Psoas muscle (tissue), 8 donors: Measurements from ENCODE around the gene ZBED2. TPM values are rescaled to one million over a fixed set of nuclear protein-coding genes. Genes with fewer than 3 reads are reported as not detected.
"Not testable (repeated sequence)": the region's sequence is repeated elsewhere in the genome, so short reads cannot be mapped to it uniquely, and the experiment has no call there.

ENCODE experiments used
- ATAC-seq, 4 donors: fragments of 200-7000 bp; cut with Tn5 transposase; one replicate each; pipeline ENCODE4 v1.9.1; 2020; ENCODE audit warnings: moderate library complexity in 3 of 4, mild to moderate bottlenecking in 2 of 4
- DNase-seq, 2 donors: peaks; one replicate each; pipeline ENCODE4 v3.0.0-alpha.2; 2020
- H3K27ac ChIP-seq: fragments of 200-600 bp; one replicate; pipeline ENCODE4 v1.8.0; 2022
- H3K27me3 ChIP-seq, 3 donors: fragments of 200-600 bp in 1 of 3; one replicate each; pipeline versions ENCODE4 v1.6.1 to v1.8.0; 2013 to 2022; ENCODE audit warnings: low read length in 2 of 3, mild to moderate bottlenecking in 2 of 3, moderate library complexity in 1 of 3; ENCODE audit not compliant: insufficient read depth in 3 of 3
- H3K36me3 ChIP-seq, 2 donors: fragments of 200-600 bp in 1 of 2; one replicate each; pipeline versions ENCODE4 v1.6.1 to v1.8.0; 2013 to 2022; ENCODE audit warnings: low read depth in 1 of 2, mild to moderate bottlenecking in 1 of 2, moderate library complexity in 1 of 2; ENCODE audit not compliant: insufficient read depth in 1 of 2
- H3K4me1 ChIP-seq: fragments of 200-600 bp; one replicate; pipeline ENCODE4 v1.8.0; 2022
- H3K4me3 ChIP-seq: fragments of 200-600 bp; one replicate; pipeline ENCODE4 v1.8.0; 2022; ENCODE audit warnings: mild to moderate bottlenecking
- H3K9me3 ChIP-seq: fragments of 200-600 bp; one replicate; pipeline ENCODE4 v1.8.0; 2022
- WGBS, 3 donors: extraction: QIAGEN DNeasy Blood & Tissue Kit; methylation state at CpG; one replicate each; pipeline versions ENCODE4 v1.1.6 to v1.1.7; 2013; 5-methylcytosine and 5-hydroxymethylcytosine counted together
- intact Hi-C, 2 donors: fragments of 100-400 bp; cut with DNase I; formaldehyde crosslinking; loops; one replicate each; pipeline versions ENCODE4 v1.11.0 to v1.14.2; 2022
- long read RNA-seq, 2 donors: library from polyadenylated mRNA; unstranded; transcript quantifications; one replicate each; pipeline ENCODE4 v2.0.0, GENCODE V29; 2021
- polyA plus RNA-seq, 3 donors: library from polyadenylated mRNA; stranded (reverse); fragments of 200-250 nt; gene quantifications; one replicate each; pipeline ENCODE4 v1.2.3, GENCODE V29; 2013
- total RNA-seq, 4 donors: library from RNA; stranded (reverse); fragmentation: NEBNext Ultra II Directional in 2 of 4; extraction: Animal tissue kit (Norgen Biotek cat#: 25700) in 2 of 4; gene quantifications; one replicate each; pipeline versions ENCODE4 v1.2.1 to v1.2.4, GENCODE V29; 2021 to 2023
- TF ChIP-seq, protein P1 (sequence below): fragments of 200-600 bp; IDR thresholded peaks from one replicate; pipeline ENCODE4 v1.8.0; 2022; ENCODE audit warnings: antibody characterized with exemption
- donor health status: healthy with polysubstance abuse.
- donor health status: DM: no; HTN: no; CAD: no; lungs with moderate emphysema.
- donor health status: Bipolar disorder and iron deficiency.
- donor health status: healthy.
- donor health status: DM: yes; HTN: yes; CAD: no.
- donor health status: DM: no; HTN: no; CAD: no.
- donor health status: DM: no; HTN: no; CAD: no.
- donor health status: DM: yes; HTN: yes; CAD: no.

ZBED2 gene
- total RNA-seq: not detected
- not detected for polyA plus RNA-seq
- long read RNA-seq, donor 1: 0 reads
- long read RNA-seq, donor 2: 0 reads

DNA sequence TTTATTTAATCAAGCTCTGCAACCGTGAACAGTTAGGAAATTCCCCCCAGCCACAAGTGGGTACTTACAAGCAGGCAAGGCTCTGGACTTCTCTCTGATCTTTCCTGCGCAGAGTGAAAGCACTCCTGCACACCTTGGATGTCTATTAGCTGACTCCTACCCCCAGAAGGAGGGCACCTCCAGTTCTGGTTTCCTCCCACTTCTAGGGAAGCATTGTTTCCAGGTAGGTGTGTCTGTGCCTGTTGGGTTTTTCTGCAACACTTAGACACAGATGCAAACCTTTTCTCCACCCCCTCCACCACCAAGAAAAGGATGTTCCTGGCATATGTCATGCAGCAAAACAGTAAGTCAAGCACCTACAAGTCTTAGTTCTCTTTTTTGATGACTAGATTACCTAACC is at the start of gene ZBED2:
Gene ZBED2, minus strand, starts transcription at position 115 of the 400 bp plus-strand sequence. CDS start 1,145 bp downstream, outside the sequence.
- no peak for ATAC-seq
- no peaks in the 10 kb centered on the region for H3K27me3 ChIP-seq

GRCh38 chr3:111639316-111639715 is 44.2 kb upstream of the ZBED2 start:
- Histone ChIP-seq H3K4me1 (no peaks in the 10 kb centered on the region), H3K4me3 (no peak overlapping the region), H3K27ac (no peak overlapping the region), H3K36me3 (no peaks in the 10 kb centered on the region), H3K9me3 (no peaks in the 10 kb centered on the region), H3K27me3 (no peaks in the 10 kb centered on the region)
- TF ChIP-seq, protein P1, sequence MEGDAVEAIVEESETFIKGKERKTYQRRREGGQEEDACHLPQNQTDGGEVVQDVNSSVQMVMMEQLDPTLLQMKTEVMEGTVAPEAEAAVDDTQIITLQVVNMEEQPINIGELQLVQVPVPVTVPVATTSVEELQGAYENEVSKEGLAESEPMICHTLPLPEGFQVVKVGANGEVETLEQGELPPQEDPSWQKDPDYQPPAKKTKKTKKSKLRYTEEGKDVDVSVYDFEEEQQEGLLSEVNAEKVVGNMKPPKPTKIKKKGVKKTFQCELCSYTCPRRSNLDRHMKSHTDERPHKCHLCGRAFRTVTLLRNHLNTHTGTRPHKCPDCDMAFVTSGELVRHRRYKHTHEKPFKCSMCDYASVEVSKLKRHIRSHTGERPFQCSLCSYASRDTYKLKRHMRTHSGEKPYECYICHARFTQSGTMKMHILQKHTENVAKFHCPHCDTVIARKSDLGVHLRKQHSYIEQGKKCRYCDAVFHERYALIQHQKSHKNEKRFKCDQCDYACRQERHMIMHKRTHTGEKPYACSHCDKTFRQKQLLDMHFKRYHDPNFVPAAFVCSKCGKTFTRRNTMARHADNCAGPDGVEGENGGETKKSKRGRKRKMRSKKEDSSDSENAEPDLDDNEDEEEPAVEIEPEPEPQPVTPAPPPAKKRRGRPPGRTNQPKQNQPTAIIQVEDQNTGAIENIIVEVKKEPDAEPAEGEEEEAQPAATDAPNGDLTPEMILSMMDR: no peak
- ATAC-seq: no peak
- 76 to 86% (median 79%) methylated on average over 4 of the region's 4 CpGs for WGBS, 3 donors
- DNase-seq: no peak
- intact Hi-C loops: no loop called here

More for the DNA sequence above, at the start of gene ZBED2:
- no peaks in the 10 kb centered on the region for H3K9me3 ChIP-seq
- H3K36me3 ChIP-seq: no peaks in the 10 kb centered on the region
- no peaks in the 10 kb centered on the region for H3K4me1 ChIP-seq
- H3K4me3 ChIP-seq: no peak within 1 kb of the TSS
- 78 to 94% (median 84%) methylated on average over 2 of the region's 2 CpGs for WGBS, 3 donors
- H3K27ac ChIP-seq: no peak within 1 kb of the TSS
- intact Hi-C loops: no loop called here
- TF ChIP-seq, protein P1: no peak
- no peak for DNase-seq

DNA sequence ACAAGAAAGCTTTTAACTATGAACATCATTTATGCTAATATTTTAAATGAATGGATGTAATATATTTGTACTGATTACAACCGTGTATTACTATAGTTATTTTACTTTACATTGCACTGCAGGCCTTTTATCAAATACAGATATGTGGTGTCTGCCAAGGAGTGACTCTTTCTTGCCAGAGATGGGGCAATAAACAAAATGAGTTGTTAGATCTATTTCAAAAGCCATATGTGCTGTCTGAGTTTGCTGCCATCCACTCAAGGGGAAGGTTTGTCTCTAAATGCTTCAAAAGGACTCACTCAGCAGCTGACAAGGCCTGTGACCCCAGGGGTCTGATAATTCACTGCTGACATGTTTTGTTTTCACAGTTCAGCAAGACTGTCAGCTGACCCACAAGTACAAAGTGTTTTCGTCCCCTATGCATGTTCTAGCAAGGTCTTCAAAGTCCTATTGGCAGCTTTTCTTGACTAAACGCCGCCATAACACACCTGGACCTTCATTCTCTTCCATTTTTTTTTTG is 41.3 kb upstream of the ZBED2 start:
- H3K4me1 ChIP-seq: no peaks in the 10 kb centered on the region
- ATAC-seq: no peak
- TF ChIP-seq, protein P1: no peak
- no peak overlapping the region for H3K4me3 ChIP-seq
- no peak for DNase-seq
- WGBS, 3 donors: 50 to 56% (median 52%) methylated on average over 4 of the region's 4 CpGs
- no peaks in the 10 kb centered on the region for H3K27me3 ChIP-seq
- H3K36me3 ChIP-seq: no peaks in the 10 kb centered on the region
- H3K9me3 ChIP-seq: no peaks in the 10 kb centered on the region
- no peak overlapping the region for H3K27ac ChIP-seq
- intact Hi-C loops: no loop called here

- intact Hi-C loops: no loop called here
- Histone ChIP-seq H3K27ac (no peak overlapping the region), H3K9me3 (no peaks in the 10 kb centered on the region), H3K27me3 (no peaks in the 10 kb centered on the region), H3K4me3 (no peak overlapping the region), H3K36me3 (no peaks in the 10 kb centered on the region), H3K4me1 (no peaks in the 10 kb centered on the region)
- ATAC-seq (no peak), DNase-seq (no peak)
- TF ChIP-seq, protein P1: no peak
- 71 to 76% (median 72%) methylated on average over 2 of the region's 2 CpGs for WGBS, 3 donors
Measured at GRCh38 chr3:111635403-111635802, 40.3 kb upstream of the ZBED2 start.

DNA sequence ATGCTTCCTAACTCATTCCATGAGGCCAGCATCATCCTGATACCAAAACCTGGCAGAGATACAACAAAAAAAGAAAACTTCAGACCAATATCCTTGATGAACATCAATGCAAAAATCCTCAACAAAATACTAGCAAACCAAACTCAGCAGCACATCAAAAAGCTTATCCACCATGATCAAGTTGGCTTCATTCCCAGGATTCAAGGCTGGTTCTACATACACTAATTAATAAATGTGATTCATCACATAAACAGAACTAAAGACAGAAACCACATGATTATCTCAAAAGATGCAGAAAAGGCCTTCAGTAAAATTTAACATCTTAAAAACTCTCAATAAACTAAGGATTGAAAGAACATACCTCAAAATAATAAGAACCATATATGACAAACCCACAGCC is 35.5 kb upstream of the ZBED2 start:
- intact Hi-C loops, H3K4me3 ChIP-seq, H3K9me3 ChIP-seq, H3K36me3 ChIP-seq, H3K27ac ChIP-seq, H3K4me1 ChIP-seq, DNase-seq, ATAC-seq, H3K27me3 ChIP-seq: not testable (repeated sequence)

GRCh38 chr3:111629018-111629417 is 33.9 kb upstream of the ZBED2 start:
- WGBS, 3 donors: 94 to 100% (median 96%) methylated on average over 1 of the region's 1 CpG
- H3K4me1 ChIP-seq: not testable (repeated sequence)

More at GRCh38 chr3:111629018-111629417, 33.9 kb upstream of the ZBED2 start:
- DNase-seq, H3K4me3 ChIP-seq, H3K27ac ChIP-seq, ATAC-seq, H3K9me3 ChIP-seq, H3K36me3 ChIP-seq, intact Hi-C loops, H3K27me3 ChIP-seq: not testable (repeated sequence)
